Fibroblast of pulmonary artery (primary cell): ENCODE data around the gene ZDHHC12.
"Not testable (repeated sequence)": the region's sequence is repeated elsewhere in the genome, so short reads cannot be mapped to it uniquely, and the experiment has no call there.

ENCODE experiments used
- DNase-seq: peaks from one replicate; pipeline ENCODE4 v3.0.0-alpha.2; 2010; ENCODE audit warnings: low read depth
- H3K4me3 ChIP-seq: replicated peaks from 2 replicates; pipeline ENCODE4 v1.5.1; 2011; ENCODE audit warnings: low read depth, mild to moderate bottlenecking, control low read depth, low read length, moderate library complexity
- CTCF ChIP-seq: IDR thresholded peaks from 2 replicates; pipeline ENCODE4 v1.5.1; 2011; ENCODE audit warnings: mild to moderate bottlenecking, control low read depth, low read length, inconsistent platforms; ENCODE audit errors: missing control alignments

ZDHHC12 gene

DNA sequence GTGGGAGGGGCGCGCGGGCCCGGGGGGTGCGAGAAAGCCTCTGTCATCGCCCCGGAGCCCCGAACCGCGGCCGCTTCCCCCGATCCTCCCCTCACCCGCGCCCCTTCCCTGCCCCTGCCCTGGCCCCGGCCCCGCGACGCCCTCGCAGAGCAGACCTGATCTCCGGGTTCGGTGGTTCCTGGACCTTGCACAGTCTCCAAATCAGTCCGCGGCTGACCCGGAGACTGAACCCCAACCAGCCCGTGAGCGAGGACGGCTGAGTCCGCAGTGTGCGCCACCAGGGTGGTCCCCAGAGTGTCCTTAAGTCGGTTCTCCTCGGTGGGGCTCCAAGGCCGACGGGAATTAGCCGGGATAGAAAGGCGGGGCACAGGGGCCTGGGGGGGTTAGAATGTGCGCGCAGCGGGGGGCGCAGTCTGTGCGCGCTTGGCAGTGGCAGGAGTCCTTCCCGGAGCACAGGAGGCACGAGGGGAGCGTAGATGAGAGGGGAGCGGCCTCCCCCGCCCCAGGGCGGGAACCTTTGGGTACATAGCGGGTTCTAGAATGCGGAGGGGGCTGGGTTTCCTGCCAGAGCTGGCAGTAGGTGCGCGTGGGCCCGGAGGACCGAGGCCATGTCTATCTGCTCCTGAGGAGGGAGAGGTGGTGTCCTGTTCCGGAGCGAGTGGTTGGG is 20.8 kb downstream of the ZDHHC12 start:
- H3K4me3 ChIP-seq: peak overlapping the region; percentile 65
- no peak for TF ChIP-seq CTCF
- DNase-seq: no peak

GRCh38 chr9:128702445-128702948 is 21.4 kb downstream of the ZDHHC12 start, which contains the start of gene PKN3:
PKN3 (plus strand) TSS chr9:128702503; CDS start chr9:128702916, 413 bp downstream.
- peak; percentile 75 for DNase-seq
- H3K4me3 ChIP-seq: peak within 1 kb of the TSS; percentile 65
- peak; percentile 58 for TF ChIP-seq CTCF

GRCh38 chr9:128701227-128701854 is 22.6 kb downstream of the ZDHHC12 start:
- TF ChIP-seq CTCF: no peak
- DNase-seq: no peak
- no peak overlapping the region for H3K4me3 ChIP-seq

DNA sequence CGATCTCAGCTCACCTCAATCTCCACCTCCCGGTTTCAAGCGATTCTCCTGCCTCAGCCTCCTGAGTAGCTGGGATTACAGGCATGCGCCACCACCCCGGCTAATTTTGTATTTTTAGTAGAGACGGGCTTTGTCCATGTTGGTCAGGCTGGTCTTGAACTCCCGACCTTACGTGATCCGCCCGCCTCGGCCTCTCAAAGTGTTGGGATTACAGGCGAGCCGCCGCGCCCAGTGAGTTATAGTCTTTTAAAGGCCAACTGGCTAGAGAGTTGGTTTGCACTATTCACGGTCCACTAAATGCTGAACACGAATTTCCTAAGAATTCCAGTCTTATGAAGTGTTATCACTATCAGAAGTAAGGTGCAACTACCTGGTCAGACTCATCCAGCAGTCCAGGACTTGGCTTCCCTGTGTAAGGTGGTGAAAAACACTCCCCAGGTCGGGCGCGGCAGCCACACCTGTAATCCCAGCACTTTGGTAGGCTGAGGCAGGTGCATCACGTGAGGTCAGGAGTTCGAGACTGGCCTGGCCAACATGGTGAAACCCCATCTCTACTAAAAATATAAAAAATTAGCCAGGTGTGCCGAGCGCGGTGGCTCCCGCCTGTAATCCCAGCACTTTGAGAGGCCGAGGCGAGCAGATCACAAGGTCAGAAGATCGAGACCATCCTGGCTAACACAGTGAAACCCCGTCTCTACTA is 24.7 kb downstream of the ZDHHC12 start:
- DNase-seq, H3K4me3 ChIP-seq: not testable (repeated sequence)

GRCh38 chr9:128696923-128697707 is 26.8 kb downstream of the ZDHHC12 start:
- DNase-seq: no peak
- no peak for TF ChIP-seq CTCF
- no peak overlapping the region for H3K4me3 ChIP-seq

DNA sequence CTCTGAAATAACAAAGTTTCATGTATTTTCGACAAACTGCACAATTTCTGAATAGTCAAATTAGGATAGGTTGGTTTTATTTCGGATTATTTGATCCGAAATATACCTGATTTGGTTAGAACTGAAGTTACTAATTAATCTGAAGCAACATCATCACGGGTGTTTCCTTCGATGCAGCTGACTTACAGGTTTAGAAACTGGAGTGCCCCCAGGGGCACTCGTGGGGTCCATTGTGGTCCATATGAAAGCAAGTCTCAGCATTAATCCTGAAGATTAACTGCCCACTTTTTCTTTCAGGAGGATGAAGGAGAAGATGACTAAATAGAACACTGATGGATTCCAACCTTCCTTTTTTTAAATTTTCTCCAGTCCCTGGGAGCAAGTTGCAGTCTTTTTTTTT is 29.6 kb downstream of the ZDHHC12 start:
- no peak overlapping the region for H3K4me3 ChIP-seq
- no peak for TF ChIP-seq CTCF
- DNase-seq: no peak

DNA sequence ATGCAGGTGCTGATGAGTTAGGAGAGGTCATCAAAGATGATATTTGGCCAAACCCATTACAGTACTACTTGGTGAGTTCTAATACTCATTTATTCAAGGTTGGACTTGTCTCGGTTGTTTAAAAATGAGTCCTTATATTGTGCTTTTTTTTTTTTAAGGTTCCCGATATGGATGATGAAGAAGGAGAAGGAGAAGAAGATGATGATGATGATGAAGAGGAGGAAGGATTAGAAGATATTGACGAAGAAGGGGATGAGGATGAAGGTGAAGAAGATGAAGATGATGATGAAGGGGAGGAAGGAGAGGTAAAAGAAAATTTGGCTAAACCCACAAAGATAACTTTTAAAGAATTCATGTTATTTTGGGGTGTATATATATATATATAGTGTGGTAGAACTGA is 30.2 kb downstream of the ZDHHC12 start:
- DNase-seq, H3K4me3 ChIP-seq: not testable (repeated sequence)
